B cell (primary cell): Measurements from ENCODE around the gene SRC.

Experiments
- EZH2 ChIP-seq: IDR thresholded peaks from 2 replicates; pipeline ENCODE4 v1.6.1; 2012; ENCODE audit warnings: borderline replicate concordance, low read depth, mild to moderate bottlenecking, moderate library complexity, low read length; ENCODE audit not compliant: insufficient read depth, poor library complexity, severe bottlenecking
- TF ChIP-seq, protein P1 (sequence below): fragments of 200-600 bp; IDR thresholded peaks from one replicate; pipeline ENCODE4 v1.8.0; 2022; ENCODE audit warnings: antibody characterized with exemption, mild to moderate bottlenecking

DNA sequence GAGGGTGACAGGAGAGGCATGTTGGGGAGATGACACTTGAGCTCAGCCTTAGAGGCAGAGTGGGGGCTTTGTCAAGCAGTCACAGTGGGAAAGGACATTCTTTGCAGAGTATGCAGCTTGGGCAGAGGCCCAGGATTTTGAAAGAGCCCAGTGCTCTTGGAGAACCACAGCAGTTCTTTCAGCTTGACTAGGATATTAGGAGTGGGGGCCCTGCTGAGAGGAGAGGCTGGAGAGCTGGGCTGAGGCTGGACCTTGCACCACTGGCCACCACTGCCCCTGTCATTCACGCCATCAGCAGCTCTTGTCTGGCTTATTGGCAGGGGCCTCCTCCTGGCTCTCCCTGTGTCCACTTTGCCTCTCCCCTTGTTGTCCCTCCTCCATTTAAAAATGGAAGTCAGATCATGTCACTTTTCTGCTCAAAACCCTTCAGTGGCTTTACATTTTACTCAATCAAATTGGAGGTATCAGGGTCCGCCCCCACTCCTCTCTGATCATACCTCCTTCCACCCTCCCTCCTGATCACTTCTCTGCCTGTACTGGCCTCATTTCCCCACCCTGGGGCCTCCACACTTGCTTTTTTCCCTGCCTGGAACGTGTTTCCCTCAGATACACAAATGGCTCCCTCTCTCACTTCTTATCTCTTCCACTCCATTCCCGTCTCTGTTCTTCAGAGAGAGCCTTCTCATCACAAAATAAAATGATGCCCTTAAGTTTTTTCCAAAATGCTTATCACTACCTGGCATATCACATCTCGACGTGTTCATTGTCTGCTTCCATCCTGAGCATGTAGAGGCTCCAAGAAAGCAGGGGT lies 46.0 kb upstream of the SRC start:
- TF ChIP-seq, protein P1, sequence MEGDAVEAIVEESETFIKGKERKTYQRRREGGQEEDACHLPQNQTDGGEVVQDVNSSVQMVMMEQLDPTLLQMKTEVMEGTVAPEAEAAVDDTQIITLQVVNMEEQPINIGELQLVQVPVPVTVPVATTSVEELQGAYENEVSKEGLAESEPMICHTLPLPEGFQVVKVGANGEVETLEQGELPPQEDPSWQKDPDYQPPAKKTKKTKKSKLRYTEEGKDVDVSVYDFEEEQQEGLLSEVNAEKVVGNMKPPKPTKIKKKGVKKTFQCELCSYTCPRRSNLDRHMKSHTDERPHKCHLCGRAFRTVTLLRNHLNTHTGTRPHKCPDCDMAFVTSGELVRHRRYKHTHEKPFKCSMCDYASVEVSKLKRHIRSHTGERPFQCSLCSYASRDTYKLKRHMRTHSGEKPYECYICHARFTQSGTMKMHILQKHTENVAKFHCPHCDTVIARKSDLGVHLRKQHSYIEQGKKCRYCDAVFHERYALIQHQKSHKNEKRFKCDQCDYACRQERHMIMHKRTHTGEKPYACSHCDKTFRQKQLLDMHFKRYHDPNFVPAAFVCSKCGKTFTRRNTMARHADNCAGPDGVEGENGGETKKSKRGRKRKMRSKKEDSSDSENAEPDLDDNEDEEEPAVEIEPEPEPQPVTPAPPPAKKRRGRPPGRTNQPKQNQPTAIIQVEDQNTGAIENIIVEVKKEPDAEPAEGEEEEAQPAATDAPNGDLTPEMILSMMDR = no peak
- TF ChIP-seq EZH2 = no peak
